Tongue (tissue), 2 donors: ENCODE data around the gene LY6G6D. TPM values are rescaled to one million over a fixed set of nuclear protein-coding genes. Genes with fewer than 3 reads are reported as not detected.

Experiments used
- DNase-seq: peaks from one replicate; pipeline ENCODE4 v3.0.0-alpha.2; 2015
- total RNA-seq: library from RNA; depleted of rRNA; stranded (reverse); fragments of >200 nt; gene quantifications from one replicate; pipeline ENCODE4 v1.2.3, GENCODE V29; 2014

The LY6G6D gene
- total RNA-seq, 1 donor from 2014 or later = not detected

- DNase-seq = peak; percentile 93
Observed at GRCh38 chr6:31736021-31736767, 21.0 kb downstream of the LY6G6D start, which contains the start of gene CLIC1. Gene CLIC1 (minus strand): TSS chr6:31736530. CDS start chr6:31736300, 230 bp downstream.

- no peak for DNase-seq
Observed at GRCh38 chr6:31736768-31737314, 21.7 kb downstream of the LY6G6D start.

GRCh38 chr6:31737315-31737990 is 22.3 kb downstream of the LY6G6D start:
- DNase-seq = no peak

- DNase-seq = peak; percentile 67
Observed at GRCh38 chr6:31737991-31738979, 23.1 kb downstream of the LY6G6D start.

GRCh38 chr6:31739639-31740396 is 24.7 kb downstream of the LY6G6D start, which contains the start of gene MSH5:
Gene MSH5 (plus strand): TSS chr6:31740005. CDS start chr6:31740467, 462 bp downstream.
- DNase-seq = peak; percentile 100

GRCh38 chr6:31740397-31741223 is 25.5 kb downstream of the LY6G6D start:
- DNase-seq = no peak

DNA sequence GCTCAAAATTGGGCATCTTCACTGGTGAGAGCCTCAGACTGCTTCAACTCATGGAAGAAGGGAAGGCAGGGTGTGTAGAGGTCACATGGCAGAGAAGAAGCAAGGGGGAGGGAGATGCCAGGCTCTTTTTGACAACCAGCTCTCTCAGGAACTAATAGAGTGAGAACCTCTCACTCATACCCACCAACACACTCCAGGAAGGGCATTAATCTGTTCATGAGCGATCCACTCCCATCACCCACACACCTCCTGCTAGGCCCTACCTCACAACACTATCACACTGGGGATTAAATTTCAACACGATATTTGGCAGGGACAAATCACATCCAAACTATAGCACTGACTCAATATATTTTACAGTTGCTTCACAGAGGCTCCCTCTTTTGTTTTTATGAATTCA is 26.7 kb downstream of the LY6G6D start:
- no peak for DNase-seq

- DNase-seq = no peak
Observed at GRCh38 chr6:31742894-31743293, 27.7 kb downstream of the LY6G6D start.

DNA sequence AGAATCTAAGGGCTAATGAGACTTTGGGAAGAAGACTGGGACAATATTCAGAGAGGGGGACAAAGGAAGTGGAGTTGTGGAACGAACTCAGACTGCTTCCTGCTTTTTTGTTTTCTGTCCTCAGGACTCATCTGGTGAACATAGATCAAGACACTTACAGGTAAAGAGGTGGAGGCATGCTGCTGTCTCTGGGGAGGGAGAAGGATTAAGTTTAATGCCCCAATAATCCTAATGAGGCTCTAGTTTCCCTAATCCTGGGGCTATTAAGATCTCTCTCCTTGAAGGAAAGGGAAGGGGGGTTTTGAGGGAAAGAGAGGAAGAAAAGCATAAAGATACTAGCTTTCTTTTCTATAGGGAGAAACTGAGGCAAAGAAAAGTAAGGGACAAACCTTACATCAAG is 29.3 kb downstream of the LY6G6D start:
- no peak for DNase-seq

DNA sequence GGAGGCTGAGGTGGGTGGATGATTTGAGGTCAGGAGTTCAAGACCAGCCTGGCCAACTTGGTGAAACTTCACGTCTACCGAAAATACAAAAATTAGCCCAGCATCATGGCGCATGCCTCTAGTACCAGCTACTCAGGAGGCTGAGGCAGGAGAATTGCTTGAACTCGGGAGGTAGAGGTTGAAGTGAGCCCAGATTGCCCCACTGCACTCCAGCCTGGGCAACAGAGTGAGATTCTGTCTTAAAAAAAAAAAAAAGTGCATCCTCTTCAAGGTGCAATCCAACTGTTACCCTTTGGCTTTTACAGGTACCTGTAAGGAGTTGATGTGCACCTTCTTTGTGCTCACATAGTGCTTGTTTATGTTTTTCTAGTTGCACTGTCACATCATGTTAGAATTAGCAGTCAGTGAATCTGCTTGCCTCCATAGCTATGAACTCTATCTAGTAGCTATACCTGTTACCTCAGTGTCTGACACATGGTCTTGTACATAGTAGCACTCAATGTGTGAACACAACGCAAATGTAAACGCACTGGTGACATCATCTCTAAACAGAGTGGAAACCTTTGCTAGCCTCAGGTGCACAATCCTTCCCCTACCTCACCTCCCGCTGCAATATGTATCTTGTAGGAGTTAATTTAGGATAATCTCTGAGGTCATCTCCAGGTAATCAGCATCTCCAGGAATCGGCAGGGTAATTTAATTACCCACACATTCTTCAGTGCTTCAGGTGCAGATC is 34.3 kb downstream of the LY6G6D start:
- DNase-seq = no peak

DNA sequence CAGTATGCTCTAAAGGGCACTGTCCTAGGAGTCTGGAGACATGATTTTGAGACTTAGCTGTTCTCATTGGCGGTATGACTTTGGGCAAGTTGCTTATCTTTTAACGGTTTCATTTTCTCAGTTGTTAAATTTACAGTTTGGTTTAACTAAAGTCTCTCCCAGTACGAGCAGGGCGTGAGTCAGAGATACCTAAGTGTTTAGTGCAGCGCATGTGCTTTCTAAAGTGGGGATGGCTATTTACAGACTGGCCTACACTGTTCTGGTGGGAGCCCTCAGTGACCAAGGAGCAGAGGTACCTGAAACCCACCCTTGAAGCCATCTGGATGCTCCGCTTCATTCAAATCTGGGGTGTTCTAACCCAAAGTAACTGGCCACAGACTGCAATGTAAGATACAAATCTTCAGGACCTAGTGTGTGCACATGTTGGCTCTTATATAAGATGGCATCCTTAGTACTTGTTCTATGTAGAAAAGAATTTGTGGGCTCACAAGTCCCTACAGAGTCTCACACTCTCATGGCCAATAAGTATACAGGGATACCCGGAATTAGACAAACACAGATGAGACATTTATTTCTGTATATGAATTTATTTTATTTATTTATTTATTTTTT is 35.4 kb downstream of the LY6G6D start:
- DNase-seq = no peak

- DNase-seq = no peak
Observed at GRCh38 chr6:31752739-31753319, 37.7 kb downstream of the LY6G6D start.

DNA sequence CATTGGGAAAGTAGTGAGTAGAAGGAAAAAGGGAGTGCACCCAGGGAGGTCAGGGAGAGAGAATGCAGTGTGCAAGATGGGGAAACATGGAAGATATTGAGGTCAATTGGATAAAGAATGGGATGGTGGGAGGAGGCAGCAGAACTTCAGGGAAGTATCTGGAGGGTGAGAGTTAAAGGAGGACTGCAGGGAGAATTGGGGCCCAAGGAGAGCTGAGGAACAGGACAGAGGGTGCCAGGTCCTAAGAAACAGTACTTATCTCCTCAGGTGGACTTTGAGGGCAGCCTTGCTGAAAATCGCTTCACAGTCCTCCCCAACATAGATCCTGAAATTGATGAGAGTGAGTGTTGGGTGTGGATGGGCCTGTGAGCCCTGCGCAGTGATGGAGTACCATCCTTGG is 43.1 kb downstream of the LY6G6D start:
- DNase-seq = no peak

- no peak for DNase-seq
Observed at GRCh38 chr6:31760790-31761189, 45.6 kb downstream of the LY6G6D start.

- DNase-seq = no peak
Observed at GRCh38 chr6:31761343-31761742, 46.2 kb downstream of the LY6G6D start.

DNA sequence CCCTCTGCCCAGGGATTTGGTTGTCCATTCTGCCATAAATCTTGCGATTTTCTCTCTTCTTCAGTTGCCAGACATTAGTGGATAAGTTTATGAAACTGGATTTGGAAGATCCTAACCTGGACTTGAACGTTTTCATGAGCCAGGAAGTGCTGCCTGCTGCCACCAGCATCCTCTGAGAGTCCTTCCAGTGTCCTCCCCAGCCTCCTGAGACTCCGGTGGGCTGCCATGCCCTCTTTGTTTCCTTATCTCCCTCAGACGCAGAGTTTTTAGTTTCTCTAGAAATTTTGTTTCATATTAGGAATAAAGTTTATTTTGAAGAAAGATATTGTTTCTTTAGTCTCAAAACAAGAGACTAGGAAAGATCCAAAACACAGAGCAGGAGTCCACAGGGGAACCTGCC is 47.2 kb downstream of the LY6G6D start, which contains the start of gene SAPCD1:
Gene SAPCD1, plus strand, starts transcription at position 301 of the 400 bp plus-strand sequence. CDS start 399 bp downstream, outside the sequence.
- DNase-seq = no peak

DNA sequence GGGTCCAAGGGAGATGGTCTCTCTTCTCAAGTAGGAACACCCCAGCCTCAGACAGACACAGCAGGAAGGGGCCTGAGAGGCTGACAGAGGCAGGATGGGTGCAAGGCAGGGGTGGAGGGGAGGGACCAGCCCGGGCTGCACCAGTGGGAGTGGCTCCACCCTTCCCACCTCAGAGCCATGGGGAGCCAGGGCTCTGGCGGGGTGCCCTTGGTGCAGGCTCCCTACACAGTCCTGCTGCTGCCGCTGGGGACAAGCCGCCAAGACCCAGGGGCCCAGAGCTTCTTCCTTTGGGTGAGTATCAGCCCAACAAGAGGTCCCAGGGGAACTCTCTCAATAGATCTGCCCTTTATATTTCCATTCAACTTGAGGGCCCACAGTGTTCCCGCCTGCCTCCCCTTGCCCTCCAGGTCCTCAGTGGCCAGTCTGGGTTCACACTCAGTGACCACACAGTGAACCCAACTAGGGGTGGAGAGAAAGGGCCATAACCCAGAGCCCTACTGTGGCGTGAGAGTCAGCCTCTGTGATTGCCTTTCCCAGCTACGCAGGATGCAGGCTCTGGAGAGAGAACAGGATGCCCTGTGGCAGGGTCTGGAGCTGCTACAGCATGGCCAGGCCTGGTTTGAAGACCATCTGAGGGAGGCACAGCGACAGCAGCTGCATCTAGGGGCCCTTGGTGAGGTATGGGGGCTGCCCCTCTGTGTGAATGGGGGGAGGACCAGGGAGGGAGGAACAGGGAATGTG is 47.9 kb downstream of the LY6G6D start:
- DNase-seq = no peak

DNA sequence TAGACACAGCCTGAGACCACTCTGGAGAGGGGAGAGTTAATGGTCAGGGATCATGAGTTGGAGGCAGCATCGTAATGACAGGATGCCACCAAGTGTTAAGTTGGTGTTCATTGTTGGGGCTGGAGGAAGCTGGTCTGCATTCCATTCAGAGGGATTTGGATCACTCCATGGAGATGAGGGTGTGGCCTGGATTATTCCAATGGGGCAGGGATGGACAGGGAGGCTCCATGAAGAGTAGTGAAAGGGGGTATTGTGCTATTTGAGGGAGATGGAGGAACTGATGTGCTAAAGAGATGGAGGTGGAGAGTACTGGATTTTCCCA is 48.4 kb downstream of the LY6G6D start:
- DNase-seq = peak; percentile 66
